AG09309 (cell line): ENCODE measurements around the gene C3orf70.

ENCODE experiments used
- DNase-seq: peaks from one replicate; pipeline ENCODE4 v3.0.0-alpha.2; 2010; ENCODE audit warnings: low read depth
- H3K4me3 ChIP-seq: 2 replicates; pipeline ENCODE4 v1.5.1; 2011; ENCODE audit warnings: mild to moderate bottlenecking, low read depth, low read length, moderate library complexity; ENCODE audit not compliant: control insufficient read depth
- CTCF ChIP-seq: IDR thresholded peaks from 2 replicates; pipeline ENCODE4 v1.5.1; 2011; ENCODE audit warnings: mild to moderate bottlenecking, low read depth, low read length, inconsistent platforms; ENCODE audit not compliant: insufficient read depth, control insufficient read depth; ENCODE audit errors: missing control alignments

C3orf70 gene

DNA sequence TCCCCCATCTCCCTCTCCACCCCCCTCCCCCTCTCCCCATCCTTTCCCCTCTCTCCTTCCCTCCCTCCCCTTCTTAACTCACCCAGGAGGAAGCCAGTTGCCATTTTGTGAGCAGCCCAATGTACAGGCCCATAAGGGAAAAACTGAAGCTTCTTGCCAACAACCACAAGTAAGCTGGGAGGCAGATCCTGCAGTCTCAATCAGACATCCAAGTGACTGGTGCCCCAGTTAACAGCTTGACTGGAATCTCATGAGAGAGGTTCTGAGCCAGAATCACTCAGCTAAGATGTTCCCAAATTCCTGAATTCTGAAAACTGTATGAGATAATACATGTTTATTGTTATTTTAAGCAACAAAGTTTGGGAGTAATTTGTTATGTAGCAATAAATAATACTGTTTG lies 90.7 kb downstream of the C3orf70 start:
- no peak overlapping the region for H3K4me3 ChIP-seq
- TF ChIP-seq CTCF = no peak
- no peak for DNase-seq

DNA sequence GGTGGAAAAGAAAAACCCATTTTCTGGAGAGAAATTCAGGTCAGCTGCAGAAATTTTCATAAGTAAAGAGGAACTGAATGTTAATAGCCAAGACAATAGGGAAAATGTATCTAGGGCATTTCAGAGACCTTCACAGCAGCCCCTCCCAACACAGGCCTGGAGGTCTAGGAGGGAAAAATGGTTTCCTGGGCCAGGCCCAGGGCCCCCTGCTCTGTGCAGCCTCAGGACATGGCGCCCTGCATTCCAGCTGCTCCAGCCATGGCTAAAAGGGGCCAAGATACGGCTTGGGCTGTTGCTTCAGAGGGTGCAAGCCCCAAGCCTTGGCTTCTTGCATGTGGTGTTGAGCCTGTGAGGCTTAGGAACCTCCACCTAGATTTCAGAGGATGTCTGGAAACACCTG lies 92.2 kb downstream of the C3orf70 start:
- TF ChIP-seq CTCF = no peak
- DNase-seq = no peak
- H3K4me3 ChIP-seq = no peak overlapping the region

DNA sequence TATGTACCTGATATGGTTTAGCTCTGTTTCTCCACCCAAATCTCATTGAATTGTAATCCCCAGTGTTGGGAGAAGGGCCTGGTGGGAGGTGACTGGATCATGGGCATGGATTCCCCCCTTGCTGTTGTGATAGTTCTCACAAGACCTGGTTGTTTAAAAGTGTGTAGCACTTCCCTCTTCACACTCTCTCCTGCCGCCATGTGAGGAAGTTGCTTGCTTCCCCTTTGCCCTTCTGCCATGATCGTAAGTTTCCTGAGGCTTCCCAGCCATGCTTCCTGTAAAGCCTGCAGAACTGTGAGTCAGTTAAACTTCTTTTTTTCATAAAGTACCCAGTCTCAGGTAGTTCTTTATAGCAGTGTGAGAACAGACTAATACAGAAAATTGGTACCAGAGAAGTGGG lies 93.1 kb downstream of the C3orf70 start:
- no peak for TF ChIP-seq CTCF
- H3K4me3 ChIP-seq = no peak overlapping the region
- DNase-seq = no peak

GRCh38 chr3:185058796-185059195 lies 94.1 kb downstream of the C3orf70 start:
- H3K4me3 ChIP-seq = no peak overlapping the region
- no peak for TF ChIP-seq CTCF
- DNase-seq = no peak

DNA sequence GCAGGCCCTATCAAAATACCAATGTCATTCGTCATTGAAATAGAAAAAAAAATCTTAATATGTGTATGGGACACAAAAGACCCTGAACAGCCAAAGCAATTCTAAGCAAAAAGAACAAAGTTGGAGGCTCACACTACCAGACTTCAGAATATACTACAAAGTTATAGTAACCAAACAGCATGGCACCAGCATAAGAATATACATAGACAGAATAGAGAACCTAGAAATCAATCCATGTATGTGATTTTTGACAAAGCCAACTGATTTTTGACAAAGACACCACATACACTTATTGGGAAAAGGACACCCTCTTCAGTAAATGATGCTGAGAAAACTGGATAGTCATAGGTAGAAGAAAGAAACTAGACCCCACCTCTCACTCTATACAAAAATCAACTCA lies 95.0 kb downstream of the C3orf70 start:
- DNase-seq = no peak
- no peak for TF ChIP-seq CTCF

DNA sequence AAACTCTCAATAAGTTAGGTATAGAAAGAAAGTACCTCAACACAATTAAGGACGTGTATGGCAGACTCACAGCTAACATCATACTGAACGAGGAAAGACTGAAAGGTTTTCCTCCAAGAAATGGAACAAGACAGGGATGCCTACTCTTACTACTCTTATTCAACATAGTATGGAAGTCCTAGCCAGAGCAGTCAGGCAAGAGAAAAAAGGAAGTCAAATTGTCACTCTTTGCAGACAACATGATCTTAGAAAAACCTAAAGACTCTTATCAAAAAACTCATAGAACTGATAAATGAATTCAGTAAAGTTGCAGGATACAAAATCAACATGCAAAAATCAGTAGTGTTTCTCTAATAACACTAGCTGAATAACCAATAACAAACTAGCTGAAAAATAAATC lies 96.0 kb downstream of the C3orf70 start:
- no peak for DNase-seq
- no peak overlapping the region for H3K4me3 ChIP-seq
- no peak for TF ChIP-seq CTCF

More for the DNA sequence above, 95.0 kb downstream of the C3orf70 start:
- H3K4me3 ChIP-seq = no peak overlapping the region

DNA sequence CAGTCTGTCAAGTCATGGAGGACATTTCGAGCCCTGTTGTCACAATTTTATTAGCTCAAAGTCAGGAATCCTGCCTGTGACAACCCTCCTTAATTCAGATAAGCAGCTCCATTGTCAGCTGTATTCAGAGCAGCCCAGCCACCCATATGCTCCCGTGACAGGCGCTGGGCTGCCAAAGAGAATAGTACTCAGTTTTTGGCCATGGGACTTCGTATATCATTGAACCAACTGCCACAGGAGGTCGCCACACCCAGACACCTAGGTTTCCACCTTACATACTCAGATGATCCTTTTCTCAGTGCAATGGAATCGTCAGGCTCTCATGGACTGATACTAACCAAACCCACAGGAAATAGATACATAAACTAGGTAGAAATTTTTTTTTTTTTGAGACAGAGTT lies 100.2 kb downstream of the C3orf70 start:
- DNase-seq = no peak
- TF ChIP-seq CTCF = no peak
- H3K4me3 ChIP-seq = no peak overlapping the region
